GM19043 (cell line): ENCODE measurements around the gene CHAD.

Experiments
- ATAC-seq: cut with Tn5 transposase; IDR thresholded peaks from one replicate; pipeline ENCODE4 v1.9.1; 2021; ENCODE audit warnings: low read depth; ENCODE audit not compliant: unreplicated experiment

CHAD gene

GRCh38 chr17:50460831-50461526 lies 7.7 kb downstream of the CHAD start:
- no peak for ATAC-seq

GRCh38 chr17:50459756-50460155 lies 8.9 kb downstream of the CHAD start:
- no peak for ATAC-seq

- ATAC-seq: no peak
Observed at GRCh38 chr17:50458701-50459676, 9.7 kb downstream of the CHAD start.

GRCh38 chr17:50458270-50458669 lies 10.4 kb downstream of the CHAD start:
- ATAC-seq: no peak

GRCh38 chr17:50457621-50458020 lies 11.1 kb downstream of the CHAD start:
- no peak for ATAC-seq

- ATAC-seq: no peak
Observed at GRCh38 chr17:50453901-50454300, 14.8 kb downstream of the CHAD start.

GRCh38 chr17:50452630-50453300 lies 15.9 kb downstream of the CHAD start:
- no peak for ATAC-seq

GRCh38 chr17:50451943-50452629 lies 16.6 kb downstream of the CHAD start:
- ATAC-seq: no peak

GRCh38 chr17:50448643-50449042 lies 20.0 kb downstream of the CHAD start:
- no peak for ATAC-seq

GRCh38 chr17:50447870-50448595 lies 20.6 kb downstream of the CHAD start:
- ATAC-seq: no peak

- ATAC-seq: no peak
Observed at GRCh38 chr17:50445730-50446325, 22.9 kb downstream of the CHAD start.

- ATAC-seq: no peak
Observed at GRCh38 chr17:50444841-50445715, 23.6 kb downstream of the CHAD start.

- no peak for ATAC-seq
Observed at GRCh38 chr17:50443505-50443974, 25.1 kb downstream of the CHAD start.

GRCh38 chr17:50440838-50441829 lies 27.5 kb downstream of the CHAD start:
- ATAC-seq: no peak

GRCh38 chr17:50440172-50440837 lies 28.4 kb downstream of the CHAD start:
- no peak for ATAC-seq

GRCh38 chr17:50439008-50439407 lies 29.7 kb downstream of the CHAD start:
- ATAC-seq: no peak

GRCh38 chr17:50437409-50437808 lies 31.3 kb downstream of the CHAD start:
- ATAC-seq: no peak
